Body of pancreas (tissue), 4 donors: ENCODE data around the gene E2F6.

Experiments used
- POLR2A ChIP-seq, 3 donors: fragments of 450-650 bp; IDR thresholded peaks; one replicate each; pipeline ENCODE4 v1.6.1; 2016; ENCODE audit warnings: antibody characterized with exemption in 3 of 3, mild to moderate bottlenecking in 2 of 3
- TF ChIP-seq, protein P1 (sequence below), 7 experiments: fragments of 450-650 bp in 4 of 7; fragments of 200-600 bp in 3 of 7; sonication (generic) in 3 of 7; IDR thresholded peaks; one replicate each; pipeline ENCODE4 v1.5.1; 2016 to 2019; ENCODE audit warnings: antibody characterized with exemption in 7 of 7

DNA sequence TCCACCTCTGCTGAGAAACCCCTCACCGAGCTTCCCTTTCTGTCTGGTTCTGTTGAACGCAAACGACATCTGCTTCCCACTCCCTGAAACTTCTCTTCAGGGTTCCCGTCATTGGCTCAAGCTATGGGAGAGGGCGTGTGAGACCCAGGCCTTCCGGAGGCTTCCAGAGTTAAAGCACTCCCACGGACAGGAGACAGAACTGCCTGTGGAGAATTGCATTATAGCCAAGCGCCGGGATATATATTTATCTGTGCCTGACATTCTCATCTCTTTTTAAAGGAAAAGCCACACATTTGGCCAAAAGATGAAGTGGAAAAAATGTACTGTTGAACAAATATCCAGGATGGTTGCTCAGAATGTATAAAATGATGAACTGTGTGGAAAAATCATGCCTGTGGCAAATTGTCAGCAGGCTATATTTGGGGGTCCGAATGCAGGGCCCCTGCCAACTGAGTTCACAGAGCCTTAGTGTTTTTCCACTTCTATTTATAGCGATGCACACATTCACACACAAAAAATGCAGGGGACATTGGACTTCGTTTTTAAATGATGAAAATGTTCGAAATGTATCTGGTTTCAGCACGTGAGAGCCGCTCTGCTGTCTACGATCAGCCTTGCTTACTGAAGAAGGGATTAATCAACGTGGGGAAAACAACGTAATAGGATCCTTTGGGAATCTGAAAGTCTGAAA, 59.5 kb downstream of the E2F6 start:
- TF ChIP-seq, protein P1, sequence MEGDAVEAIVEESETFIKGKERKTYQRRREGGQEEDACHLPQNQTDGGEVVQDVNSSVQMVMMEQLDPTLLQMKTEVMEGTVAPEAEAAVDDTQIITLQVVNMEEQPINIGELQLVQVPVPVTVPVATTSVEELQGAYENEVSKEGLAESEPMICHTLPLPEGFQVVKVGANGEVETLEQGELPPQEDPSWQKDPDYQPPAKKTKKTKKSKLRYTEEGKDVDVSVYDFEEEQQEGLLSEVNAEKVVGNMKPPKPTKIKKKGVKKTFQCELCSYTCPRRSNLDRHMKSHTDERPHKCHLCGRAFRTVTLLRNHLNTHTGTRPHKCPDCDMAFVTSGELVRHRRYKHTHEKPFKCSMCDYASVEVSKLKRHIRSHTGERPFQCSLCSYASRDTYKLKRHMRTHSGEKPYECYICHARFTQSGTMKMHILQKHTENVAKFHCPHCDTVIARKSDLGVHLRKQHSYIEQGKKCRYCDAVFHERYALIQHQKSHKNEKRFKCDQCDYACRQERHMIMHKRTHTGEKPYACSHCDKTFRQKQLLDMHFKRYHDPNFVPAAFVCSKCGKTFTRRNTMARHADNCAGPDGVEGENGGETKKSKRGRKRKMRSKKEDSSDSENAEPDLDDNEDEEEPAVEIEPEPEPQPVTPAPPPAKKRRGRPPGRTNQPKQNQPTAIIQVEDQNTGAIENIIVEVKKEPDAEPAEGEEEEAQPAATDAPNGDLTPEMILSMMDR (IDR thresholded peaks at IDR 0.05), result no peak
- no peak for TF ChIP-seq POLR2A (IDR thresholded peaks at IDR 0.05)
